MM.1S (cell line): ENCODE data around the gene ABCF3.

Experiments used
- DNase-seq: peaks from one replicate; pipeline ENCODE4 v3.0.0-alpha.2; 2015
- H2AFZ ChIP-seq: fragments of 300-600 bp; sonication (generic); 2 replicates; pipeline ENCODE4 v1.6.0; 2016; ENCODE audit warnings: antibody characterized with exemption, low read length
- H3F3A ChIP-seq: fragments of 300-600 bp; sonication (generic); 2 replicates; pipeline ENCODE4 v1.6.1; 2016; ENCODE audit warnings: mild to moderate bottlenecking, antibody characterized with exemption, low read length, moderate library complexity, mixed read lengths; ENCODE audit not compliant: insufficient read depth
- H3K27ac ChIP-seq: fragments of 300-600 bp; sonication (generic); 2 replicates; pipeline ENCODE4 v1.5.1; 2016; ENCODE audit warnings: mild to moderate bottlenecking, low read length
- H3K27me3 ChIP-seq: fragments of 300-600 bp; sonication (generic); replicated peaks from 2 replicates; pipeline ENCODE4 v1.6.0; 2016; ENCODE audit warnings: low read length; ENCODE audit not compliant: insufficient read depth
- H3K36me3 ChIP-seq: fragments of 300-600 bp; sonication (generic); replicated peaks from 2 replicates; pipeline ENCODE4 v1.6.1; 2016; ENCODE audit warnings: mild to moderate bottlenecking, low read length, mixed read lengths; ENCODE audit not compliant: insufficient read depth
- H3K4me1 ChIP-seq: fragments of 300-600 bp; sonication (generic); 2 replicates; pipeline ENCODE4 v1.6.1; 2016; ENCODE audit warnings: low read length, mixed read lengths
- H3K4me2 ChIP-seq: fragments of 300-600 bp; sonication (generic); 2 replicates; pipeline ENCODE4 v1.6.0; 2016; ENCODE audit warnings: low read depth, low read length
- H3K4me3 ChIP-seq: fragments of 300-600 bp; sonication (generic); 2 replicates; pipeline ENCODE4 v1.5.1; 2016; ENCODE audit warnings: low read length, mixed read lengths
- H3K79me2 ChIP-seq: fragments of 300-600 bp; sonication (generic); 2 replicates; pipeline ENCODE4 v1.6.1; 2016; ENCODE audit warnings: mixed run types, low read length, mixed read lengths
- H3K9ac ChIP-seq: fragments of 300-600 bp; sonication (generic); 2 replicates; pipeline ENCODE4 v1.6.1; 2016; ENCODE audit warnings: low read length, mixed read lengths
- H3K9me2 ChIP-seq: fragments of 300-600 bp; sonication (generic); replicated peaks from 2 replicates; pipeline ENCODE4 v1.6.1; 2016; ENCODE audit warnings: mild to moderate bottlenecking, low read length, mixed read lengths; ENCODE audit not compliant: insufficient read depth
- H3K9me3 ChIP-seq: fragments of 300-600 bp; sonication (generic); replicated peaks from 2 replicates; pipeline ENCODE4 v1.6.1; 2016; ENCODE audit warnings: mild to moderate bottlenecking, low read length, mixed read lengths; ENCODE audit not compliant: insufficient read depth
- H4K20me1 ChIP-seq: fragments of 300-600 bp; sonication (generic); 2 replicates; pipeline ENCODE4 v1.6.1; 2016; ENCODE audit warnings: mild to moderate bottlenecking, low read length, moderate library complexity, mixed read lengths; ENCODE audit not compliant: insufficient read depth
- CTCF ChIP-seq: fragments of 300-600 bp; sonication (generic); IDR thresholded peaks from 2 replicates; pipeline ENCODE4 v1.5.1; 2016; ENCODE audit warnings: antibody characterized with exemption, low read length, mixed read lengths
- EZH2 ChIP-seq: fragments of 300-600 bp; sonication (generic); optimal IDR thresholded peaks from 2 replicates; pipeline ENCODE3; 2017; ENCODE audit warnings: low read depth, mild to moderate bottlenecking, antibody characterized with exemption, low read length, mixed read lengths
- EZH2phosphoT487 ChIP-seq: fragments of 300-600 bp; sonication (generic); IDR thresholded peaks from 2 replicates; pipeline ENCODE4 v1.6.1; 2018; ENCODE audit warnings: antibody characterized with exemption, low read length

ABCF3 gene

GRCh38 chr3:184145751-184146270 is 40.2 kb upstream of the ABCF3 start:
- no peaks in the 10 kb centered on the region for H3F3A ChIP-seq
- H3K4me3 ChIP-seq: no peak overlapping the region
- H3K27ac ChIP-seq: no peak overlapping the region
- TF ChIP-seq CTCF (no peak), EZH2phosphoT487 (no peak), EZH2 (no peak)
- DNase-seq: no peak
- no peak overlapping the region for H2AFZ ChIP-seq
- H3K79me2 ChIP-seq: peaks cover 6% of the 10 kb centered on the region; the same call in 1 of the 2 replicates
- H3K9ac ChIP-seq: no peak overlapping the region
- H3K9me3 ChIP-seq: no peaks in the 10 kb centered on the region
- no peaks in the 10 kb centered on the region for H3K9me2 ChIP-seq
- no peak overlapping the region for H3K4me2 ChIP-seq
- H3K4me1 ChIP-seq: no peaks in the 10 kb centered on the region
- no peaks in the 10 kb centered on the region for H4K20me1 ChIP-seq
- no peaks in the 10 kb centered on the region for H3K27me3 ChIP-seq
- H3K36me3 ChIP-seq: peaks cover 19% of the 10 kb centered on the region

GRCh38 chr3:184148076-184148475 is 37.9 kb upstream of the ABCF3 start:
- Histone ChIP-seq H3F3A (no peaks in the 10 kb centered on the region), H3K27me3 (no peaks in the 10 kb centered on the region), H3K9me2 (no peaks in the 10 kb centered on the region), H3K4me2 (no peak overlapping the region), H3K9me3 (no peaks in the 10 kb centered on the region), H3K4me1 (no peaks in the 10 kb centered on the region), H3K27ac (no peak overlapping the region), H2AFZ (no peak overlapping the region), H3K4me3 (no peak overlapping the region), H4K20me1 (no peaks in the 10 kb centered on the region), H3K36me3 (peaks cover 11% of the 10 kb centered on the region), H3K9ac (no peak overlapping the region), H3K79me2 (no peaks in the 10 kb centered on the region)
- no peak for DNase-seq
- no peak for TF ChIP-seq EZH2
- no peak for TF ChIP-seq CTCF
- TF ChIP-seq EZH2phosphoT487: no peak

GRCh38 chr3:184149123-184149522 is 36.9 kb upstream of the ABCF3 start:
- H3K9ac ChIP-seq: no peak overlapping the region
- no peaks in the 10 kb centered on the region for H3K27me3 ChIP-seq
- no peak overlapping the region for H2AFZ ChIP-seq
- H4K20me1 ChIP-seq: no peaks in the 10 kb centered on the region
- peaks cover 1% of the 10 kb centered on the region; the same call in 1 of the 2 replicates for H3F3A ChIP-seq
- no peaks in the 10 kb centered on the region for H3K9me3 ChIP-seq
- TF ChIP-seq CTCF (no peak), EZH2 (no peak), EZH2phosphoT487 (no peak)
- H3K4me1 ChIP-seq: no peaks in the 10 kb centered on the region
- H3K36me3 ChIP-seq: 0 out of 2 replicates have a peak, but pooled peaks cover 3% of the 10 kb centered on the region
- no peak for DNase-seq
- no peaks in the 10 kb centered on the region for H3K9me2 ChIP-seq
- no peak overlapping the region for H3K4me3 ChIP-seq
- H3K27ac ChIP-seq: no peak overlapping the region
- H3K79me2 ChIP-seq: no peaks in the 10 kb centered on the region
- no peak overlapping the region for H3K4me2 ChIP-seq
